Heart left ventricle (tissue), 13 donors: Measurements from ENCODE around the gene ZNF445.

Experiments
- CTCF ChIP-seq, 12 donors: fragments of 200-600 bp; sonication (generic) in 4 of 12; IDR thresholded peaks; one replicate each; pipeline versions ENCODE4 v1.5.0 to v1.8.0; 2018 to 2022; ENCODE audit warnings: antibody characterized with exemption in 12 of 12, mild to moderate bottlenecking in 5 of 12
- POLR2A ChIP-seq, 2 donors: fragments of 450-650 bp; IDR thresholded peaks; one replicate each; pipeline ENCODE4 v1.6.1; 2017; ENCODE audit warnings: antibody characterized with exemption in 2 of 2, mild to moderate bottlenecking in 2 of 2, moderate library complexity in 2 of 2
- donor health status: ischemic (EF 13 %, LVEDD 7.1; RV severe dilation, severe dysfunction).
- donor health status: DM: no; HTN: yes; CAD: no.
- donor health status: DM: no; HTN: no; CAD: no.
- donor health status: ischemic (EF 25% LVEDD 6.9; RV normal size, moderate dysfunction).
- donor health status: ischemic (EF 25% LVEDD 5.7; RV mildly dilated, moderate dysfunction).
- donor health status: ischemic (EF 35%, LVEDD 5.7; RV mildly dilated, moderate dysfunction).
- donor health status: nonischemic (EF 11% LVEDD 7.7; RV severe dilation, severe dysfunction).
- donor health status: DM: yes; HTN: yes; CAD: no.
- donor health status: PGD.
- donor health status: ischemic (EF 29% LVEDD 5.4; RV normal size, mild dysfunction).
- donor health status: nonischemic (EF 23%, LVEDD 6.1; RV moderate dilation, normal function).

GRCh38 chr3:44416031-44417030 lies 61.1 kb downstream of the ZNF445 start:
- TF ChIP-seq CTCF (IDR thresholded peaks at IDR 0.05), result no peak
- no peak for TF ChIP-seq POLR2A (IDR thresholded peaks at IDR 0.05)
